IPS-18c (cell line): ENCODE results near the gene CTSV.
"Not testable (repeated sequence)": the region's sequence is repeated elsewhere in the genome, so short reads cannot be mapped to it uniquely, and the experiment has no call there.

Experiments
- H3K4me3 ChIP-seq: 2 replicates; pipeline ENCODE4 v1.7.0; 2013; ENCODE audit warnings: low read depth, mild to moderate bottlenecking, low read length, moderate library complexity; ENCODE audit not compliant: insufficient read depth
- H3K9me3 ChIP-seq: one replicate; pipeline ENCODE4 v1.6.1; 2013; ENCODE audit warnings: mild to moderate bottlenecking, low read length, moderate library complexity; ENCODE audit not compliant: control insufficient read depth, insufficient read depth

The CTSV gene

GRCh38 chr9:97038611-97039513, at the start of gene CTSV:
TSS of gene CTSV (minus strand) at chr9:97039142. CDS start at chr9:97038043, 1,099 bp downstream.
- H3K4me3 ChIP-seq, result peak within 1 kb of the TSS; percentile 85
- no peaks in the 10 kb centered on the region for H3K9me3 ChIP-seq

DNA sequence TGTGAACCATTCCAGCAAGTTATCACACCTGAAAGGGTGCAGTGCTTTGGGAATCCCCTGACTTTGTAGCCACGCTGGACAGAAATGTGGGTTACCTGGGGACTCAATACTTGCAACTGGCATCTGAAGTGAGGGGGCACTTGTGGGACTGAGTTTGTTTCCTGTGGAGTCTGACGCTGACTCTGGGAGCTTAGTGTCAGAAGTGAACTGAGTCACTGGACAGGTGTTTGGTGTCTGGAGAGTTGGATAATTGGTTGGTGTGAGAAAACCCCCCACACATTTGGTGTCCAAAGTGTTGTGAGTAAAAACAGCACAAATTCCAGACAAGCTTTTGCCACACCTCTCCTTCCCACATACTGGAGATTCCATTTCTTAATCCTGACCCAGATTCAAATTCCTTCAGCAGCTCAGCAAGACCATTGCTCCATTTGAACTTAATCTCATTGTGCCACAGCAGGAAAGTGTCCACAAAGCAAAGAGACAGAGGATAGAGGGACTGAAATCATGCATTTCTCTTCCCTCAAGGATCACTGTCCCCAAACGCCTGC, 48.8 kb upstream of the CTSV start:
- H3K4me3 ChIP-seq, H3K9me3 ChIP-seq: not testable (repeated sequence)

GRCh38 chr9:97084562-97084991, 45.6 kb upstream of the CTSV start:
- not testable (repeated sequence) for H3K4me3 ChIP-seq, H3K9me3 ChIP-seq

- no peaks in the 10 kb centered on the region for H3K9me3 ChIP-seq
- no peak overlapping the region for H3K4me3 ChIP-seq
Measured at GRCh38 chr9:97078362-97078761, 39.4 kb upstream of the CTSV start.

- H3K9me3 ChIP-seq, result no peaks in the 10 kb centered on the region
- no peak overlapping the region for H3K4me3 ChIP-seq
Measured at GRCh38 chr9:97077452-97078295, 38.7 kb upstream of the CTSV start.

DNA sequence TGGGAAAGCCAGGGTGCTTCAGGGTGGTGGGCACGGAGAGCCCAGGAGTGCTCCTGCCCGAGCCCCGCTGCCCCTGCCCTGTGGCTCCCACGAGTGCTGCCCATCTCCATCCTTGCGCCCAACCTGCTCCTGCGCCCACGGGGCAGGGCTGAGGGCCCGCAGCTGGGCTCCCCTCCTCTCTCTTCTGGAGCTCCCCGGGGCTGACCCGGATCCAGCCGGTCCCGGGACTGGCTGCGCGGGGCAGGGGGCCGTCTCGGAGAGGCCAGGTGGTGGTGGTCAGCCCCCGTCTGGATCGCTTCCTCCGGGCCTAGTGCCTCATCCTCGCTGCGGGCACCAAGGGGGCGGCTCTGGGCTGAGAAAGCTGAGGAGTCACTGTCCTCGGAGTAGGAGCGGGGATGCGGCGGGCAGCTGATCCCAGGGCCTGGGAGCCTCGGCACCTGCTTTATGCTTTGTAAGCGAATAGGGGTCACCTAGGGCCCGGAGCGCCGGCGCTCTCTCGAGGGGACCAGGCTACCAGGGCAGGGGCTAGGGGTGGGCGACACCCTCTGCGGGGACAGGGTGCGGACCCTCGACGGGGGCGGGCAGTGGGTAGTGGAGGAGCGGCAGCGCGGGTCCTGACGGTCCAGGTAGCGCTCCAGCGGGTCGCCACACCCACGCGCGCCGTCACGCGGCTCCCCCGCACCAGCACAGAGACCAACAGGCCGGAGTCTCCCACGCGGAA, 37.9 kb upstream of the CTSV start:
- H3K4me3 ChIP-seq, H3K9me3 ChIP-seq: not testable (repeated sequence)

DNA sequence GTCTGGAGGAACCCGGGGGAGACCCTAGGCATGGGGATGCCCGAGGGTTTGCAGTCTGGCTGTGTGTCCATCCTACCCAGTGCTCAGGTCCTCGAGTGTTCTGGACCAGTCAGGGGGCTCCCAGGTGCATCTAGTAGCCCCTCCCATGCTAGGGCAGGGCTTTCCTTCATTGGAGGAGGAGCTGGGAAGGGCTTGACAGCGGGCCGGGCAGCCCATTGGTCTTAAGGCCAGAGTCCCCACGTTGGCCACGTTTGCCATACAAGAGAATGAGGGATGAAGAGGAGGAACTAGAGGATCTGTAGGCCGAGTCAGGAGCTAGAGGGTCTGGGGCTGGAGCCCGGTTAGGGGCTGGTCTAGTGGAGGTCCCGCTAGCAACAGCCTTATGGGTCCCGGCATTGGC, 37.3 kb upstream of the CTSV start:
- no peaks in the 10 kb centered on the region for H3K9me3 ChIP-seq
- no peak overlapping the region for H3K4me3 ChIP-seq

DNA sequence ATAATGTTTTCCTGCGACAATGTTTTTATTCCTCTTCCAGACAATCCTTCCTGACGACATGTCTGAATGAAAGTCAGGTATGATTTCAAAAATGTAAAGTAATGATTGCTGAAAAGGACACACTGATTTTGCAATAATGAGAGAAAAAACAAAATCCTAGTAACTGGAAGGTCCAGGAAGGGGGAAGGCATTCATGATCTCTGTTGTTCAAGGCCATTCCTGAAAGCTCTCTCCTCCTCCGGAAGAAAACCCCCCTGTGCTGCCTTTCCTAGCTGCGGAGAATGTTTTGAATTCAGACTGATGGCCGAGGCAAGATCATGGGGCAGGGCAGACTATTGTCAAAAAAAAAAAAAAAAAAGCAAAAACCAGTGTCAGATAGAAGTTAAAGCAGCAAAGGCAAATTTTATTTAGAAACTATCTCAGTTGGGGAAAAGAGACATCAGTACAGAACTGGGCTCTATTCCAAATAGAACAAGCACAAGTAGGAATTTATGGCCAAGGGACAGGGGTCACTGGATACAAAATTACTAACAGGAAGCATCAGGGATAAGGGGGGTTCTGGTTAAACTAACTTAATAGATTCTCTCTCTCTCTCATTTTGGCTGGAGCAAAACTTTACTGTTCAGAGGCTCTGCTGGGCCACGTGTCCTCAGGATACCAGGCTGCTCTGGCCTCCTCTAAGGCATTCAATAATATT, 36.5 kb upstream of the CTSV start:
- Histone ChIP-seq H3K4me3 (no peak overlapping the region), H3K9me3 (no peaks in the 10 kb centered on the region)

DNA sequence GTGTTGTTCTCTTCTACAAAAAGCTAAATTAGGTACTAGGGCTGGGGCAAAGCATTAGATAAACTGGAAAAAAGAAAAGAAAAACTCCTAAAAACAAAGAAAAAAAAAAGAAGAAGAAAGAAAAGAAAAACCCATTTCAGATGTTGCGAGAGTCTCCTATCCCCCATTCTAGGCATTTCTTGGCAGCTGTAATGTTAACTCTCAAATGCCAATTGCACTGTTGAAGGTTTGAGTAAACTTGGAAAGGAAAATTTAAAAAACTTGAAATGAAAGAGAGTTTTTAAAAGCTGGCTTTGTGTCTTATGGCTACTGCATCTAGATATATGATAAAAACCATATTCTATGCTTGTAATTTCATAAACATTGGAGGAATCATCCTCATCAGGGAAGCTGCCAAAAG, 34.6 kb upstream of the CTSV start:
- Histone ChIP-seq H3K9me3 (no peaks in the 10 kb centered on the region), H3K4me3 (no peak overlapping the region)

DNA sequence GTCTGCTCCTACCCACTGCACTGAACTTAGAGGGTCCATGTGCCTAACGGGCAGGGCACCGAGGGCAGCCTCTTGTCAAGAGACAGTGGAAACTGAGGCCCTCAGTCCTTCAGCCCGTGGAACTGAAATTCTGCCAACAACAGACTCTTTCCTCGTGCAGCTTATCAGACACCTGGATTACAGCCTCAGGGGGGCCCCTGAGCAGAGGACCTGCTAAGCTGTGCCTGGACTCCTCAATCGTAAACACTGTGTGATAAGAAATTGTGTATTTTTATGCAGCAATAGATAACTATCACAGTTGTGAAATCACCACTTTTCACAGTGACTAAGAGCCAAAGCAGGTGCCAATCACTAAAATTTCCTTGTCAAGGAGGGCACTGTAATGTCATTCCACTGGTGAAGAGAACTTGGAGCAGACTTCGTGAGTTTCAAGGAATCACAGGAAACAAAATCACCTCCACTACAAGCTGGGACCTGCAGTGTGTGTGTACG, 33.4 kb upstream of the CTSV start:
- Histone ChIP-seq H3K4me3 (no peak overlapping the region), H3K9me3 (no peaks in the 10 kb centered on the region)

GRCh38 chr9:97070325-97070724, 31.4 kb upstream of the CTSV start:
- not testable (repeated sequence) for H3K9me3 ChIP-seq, H3K4me3 ChIP-seq

GRCh38 chr9:97067490-97067889, 28.5 kb upstream of the CTSV start:
- Histone ChIP-seq H3K9me3 (peaks cover 2% of the 10 kb centered on the region), H3K4me3 (no peak overlapping the region)

GRCh38 chr9:97064176-97064575, 25.2 kb upstream of the CTSV start:
- peaks cover 2% of the 10 kb centered on the region for H3K9me3 ChIP-seq
- H3K4me3 ChIP-seq, result no peak overlapping the region

- no peak overlapping the region for H3K4me3 ChIP-seq
Measured at GRCh38 chr9:97060796-97061195, 21.9 kb upstream of the CTSV start.

GRCh38 chr9:97059626-97060025, 20.7 kb upstream of the CTSV start:
- Histone ChIP-seq H3K4me3 (no peak overlapping the region), H3K9me3 (no peaks in the 10 kb centered on the region)

More at GRCh38 chr9:97060796-97061195, 21.9 kb upstream of the CTSV start:
- H3K9me3 ChIP-seq, result no peaks in the 10 kb centered on the region

- Histone ChIP-seq H3K4me3 (no peak overlapping the region), H3K9me3 (no peaks in the 10 kb centered on the region)
Measured at GRCh38 chr9:97057651-97058050, 18.7 kb upstream of the CTSV start.
